K562 (cell line): ENCODE results near the gene APOM. TPM values are rescaled to one million over a fixed set of nuclear protein-coding genes. Genes with fewer than 3 reads are reported as not detected.

Source experiments
- CBFA2T3 ChIP-seq: fragments of 450-650 bp; IDR thresholded peaks from 2 replicates; pipeline ENCODE4 v1.6.1; 2017
- CBX1 ChIP-seq: sonication (generic); IDR thresholded peaks from 2 replicates; pipeline ENCODE4 v1.6.1; 2016; ENCODE audit warnings: antibody characterized with exemption, low read depth, mild to moderate bottlenecking
- CEBPZ ChIP-seq: fragments of 150-350 bp; IDR thresholded peaks from 2 replicates; pipeline ENCODE4 v1.6.1; 2014; ENCODE audit warnings: low read depth, mild to moderate bottlenecking, low read length, borderline replicate concordance
- CTCFL ChIP-seq: IDR thresholded peaks from 2 replicates; pipeline ENCODE4 v1.6.1; 2011; ENCODE audit warnings: borderline replicate concordance, low read depth, mild to moderate bottlenecking, moderate library complexity, low read length; ENCODE audit not compliant: insufficient read depth, poor library complexity, severe bottlenecking
- ELK1 ChIP-seq: sonication (generic); formaldehyde crosslinking; IDR thresholded peaks from 2 replicates; pipeline ENCODE4 v1.8.1; 2022; ENCODE audit warnings: missing genetic modification reagents
- FOXM1 ChIP-seq, 2 experiments: fragments of 450-650 bp in 1 of 2; sonication (generic) in 1 of 2; formaldehyde crosslinking in 1 of 2; IDR thresholded peaks; 2 replicates each; pipeline versions ENCODE4 v1.6.1 to v1.9.0; 2017 to 2022; ENCODE audit warnings: low read depth in 2 of 2, mild to moderate bottlenecking in 2 of 2, missing genetic modification reagents in 1 of 2, moderate library complexity in 1 of 2
- FUS ChIP-seq: fragments of 200-400 bp; formaldehyde crosslinking; optimal IDR thresholded peaks from 2 replicates; pipeline ENCODE3; 2017; ENCODE audit warnings: low read depth, low read length
- HDAC2 ChIP-seq: fragments of 450-650 bp; IDR thresholded peaks from 2 replicates; pipeline ENCODE4 v1.6.1; 2016; ENCODE audit warnings: mild to moderate bottlenecking
- MYBL2 ChIP-seq, 2 experiments: fragments of 450-650 bp in 1 of 2; sonication (generic) in 1 of 2; formaldehyde crosslinking in 1 of 2; IDR thresholded peaks; 2 replicates each; pipeline versions ENCODE4 v1.6.1 to v1.8.1; 2017 to 2022; ENCODE audit warnings: borderline replicate concordance in 1 of 2, inconsistent platforms in 1 of 2, low read depth in 1 of 2, mild to moderate bottlenecking in 1 of 2, missing genetic modification reagents in 1 of 2, moderate library complexity in 1 of 2
- NFE2L1 ChIP-seq: fragments of 450-650 bp; IDR thresholded peaks from 2 replicates; pipeline ENCODE4 v1.6.1; 2016; ENCODE audit warnings: missing genetic modification characterization, low read depth, mild to moderate bottlenecking, missing compliant biosample characterization, moderate library complexity, borderline replicate concordance
- SOX6 ChIP-seq: fragments of 450-650 bp; IDR thresholded peaks from 2 replicates; pipeline ENCODE4 v1.6.1; 2014; ENCODE audit warnings: mild to moderate bottlenecking
- SREBF1 ChIP-seq: fragments of 150-350 bp; IDR thresholded peaks from 2 replicates; pipeline ENCODE4 v1.6.1; 2014; ENCODE audit warnings: antibody characterized with exemption, low read depth, low read length, borderline replicate concordance
- SUPT5H ChIP-seq: fragments of 450-650 bp; IDR thresholded peaks from 2 replicates; pipeline ENCODE4 v1.6.1; 2016
- THRB ChIP-seq: fragments of 450-650 bp; formaldehyde crosslinking; conservative IDR thresholded peaks from 2 replicates; pipeline ENCODE4 v1.4.0; 2022; ENCODE audit warnings: mild to moderate bottlenecking, missing genetic modification characterization
- ZBTB43 ChIP-seq: sonication (generic); formaldehyde crosslinking; IDR thresholded peaks from 2 replicates; pipeline ENCODE4 v1.8.0; 2023; ENCODE audit warnings: mild to moderate bottlenecking, missing genetic modification reagents
- ZC3H8 ChIP-seq: fragments of 450-650 bp; IDR thresholded peaks from 2 replicates; pipeline ENCODE4 v1.6.1; 2017
- ZNF146 ChIP-seq: IDR thresholded peaks from one replicate; pipeline ENCODE4 v1.6.1; 2018; ENCODE audit warnings: missing compliant biosample characterization; ENCODE audit not compliant: unreplicated experiment
- polyA plus RNA-seq, 8 experiments: library from polyadenylated mRNA; depleted of rRNA in 4 of 8; stranded (reverse) in 5 of 8; unstranded in 3 of 8; fragments of >200 nt; fragmentation: Nextera tagmentation in 2 of 8; fragmentation: Illumina TruSeq in 1 of 8; extraction: Ambion mirVana in 2 of 8; extraction: Trizol in 1 of 8; gene quantifications; 2 replicates each; pipeline versions ENCODE4 v1.2.1 to v1.2.3, GENCODE V29; 2011 to 2014; ENCODE audit warnings: inconsistent platforms in 1 of 8, missing spikeins in 1 of 8
- total RNA-seq, 7 experiments: library from RNA; depleted of rRNA in 6 of 7; stranded (reverse); fragments of >200 nt in 6 of 7; fragmentation: Illumina TruSeq in 2 of 7; extraction: Trizol in 2 of 7; gene quantifications; 2 replicates each; pipeline versions ENCODE4 v1.2.1 to v1.2.3, GENCODE V29; 2011 to 2021; ENCODE audit warnings: low replicate concordance in 1 of 7

The APOM gene
- total and polyA plus RNA-seq, 9 of the 15 experiments (the other 6 are each of a cell fraction or from before 2014, with no cell fraction given), result 5.7 to 24.3 (median 10.4) TPM

- no peak for TF ChIP-seq ZBTB43
- TF ChIP-seq SUPT5H, result peak; percentile 44; the same call in 1 of the 2 replicates
- no peak for TF ChIP-seq NFE2L1 (tag)
- no peak for TF ChIP-seq HDAC2
- no peak for TF ChIP-seq ZC3H8
- 0 out of 2 replicates have a peak, but pooled peaks have one; percentile 30 for TF ChIP-seq THRB (CRISPR knock-in tag)
- no peak for TF ChIP-seq CEBPZ
- no peak for TF ChIP-seq SREBF1
- no peak for TF ChIP-seq CBFA2T3
- peak; percentile 2 for TF ChIP-seq ZNF146 (CRISPR knock-in tag)
- no peak for TF ChIP-seq CBX1
- TF ChIP-seq SOX6, result no peak
- TF ChIP-seq FUS, result no peak
- TF ChIP-seq CTCFL, result no peak
- no peak for TF ChIP-seq FOXM1 (IDR thresholded peaks at IDR 0.05; ENCODE audit: low read depth)
- TF ChIP-seq FOXM1 (CRISPR knock-in tag; IDR thresholded peaks at IDR 0.05; ENCODE audit: low read depth), result no peak
- no peak for TF ChIP-seq ELK1 (CRISPR knock-in tag)
- TF ChIP-seq MYBL2 (IDR thresholded peaks at IDR 0.05; ENCODE audit: low read depth), result no peak
- no peak for TF ChIP-seq MYBL2 (CRISPR knock-in tag; IDR thresholded peaks at IDR 0.05; ENCODE audit: borderline replicate concordance)
Measured at GRCh38 chr6:31655349-31656237, at the start of gene APOM (continued).
